A673 (cell line): ENCODE measurements around the gene PLXND1. TPM values are rescaled to one million over a fixed set of nuclear protein-coding genes. Genes with fewer than 3 reads are reported as not detected.

Experiments used
- BruUV-seq: library from RNA; stranded (reverse); fragments of 400-500 nt; replicated peaks from 2 replicates; lab custom pipeline; 2021; lab: Mats Ljungman, UMichigan
- CTCF ChIA-PET: fragments of 300-600 bp; sonication (Branson Sonifier 250); formaldehyde crosslinking; loops from one replicate; lab custom pipeline; 2022; ENCODE audit warnings: antibody characterized with exemption; lab: Charles Lee
- POLR2A ChIA-PET: fragments of 300-600 bp; sonication (Branson Sonifier 250); formaldehyde crosslinking; loops from one replicate; lab custom pipeline; 2022; ENCODE audit warnings: antibody characterized with exemption; ENCODE audit not compliant: low non-redundant PET; lab: Charles Lee
- DNase-seq: peaks from one replicate; pipeline ENCODE4 v3.0.0-alpha.2; 2015; ENCODE audit warnings: low spot score
- H3K27ac ChIP-seq: fragments of 200-600 bp; sonication (generic); 2 replicates; pipeline ENCODE4 v1.5.1; 2016; ENCODE audit warnings: mixed run types, low read depth, mild to moderate bottlenecking, mixed read lengths, antibody characterized with exemption, low read length; ENCODE audit not compliant: poor library complexity, severe bottlenecking
- H3K27me3 ChIP-seq: fragments of 200-600 bp; sonication (generic); replicated peaks from 2 replicates; pipeline ENCODE4 v1.6.1; 2017; ENCODE audit warnings: mixed run types, low read depth, mild to moderate bottlenecking, mixed read lengths, antibody characterized with exemption, low read length; ENCODE audit not compliant: insufficient read depth, poor library complexity
- H3K36me3 ChIP-seq: fragments of 200-600 bp; sonication (generic); 2 replicates; pipeline ENCODE4 v1.6.1; 2016; ENCODE audit warnings: mixed run types, mild to moderate bottlenecking, mixed read lengths, antibody characterized with exemption, low read length; ENCODE audit not compliant: insufficient read depth, poor library complexity, severe bottlenecking
- H3K4me1 ChIP-seq: fragments of 200-600 bp; sonication (generic); 2 replicates; pipeline ENCODE4 v1.6.1; 2017; ENCODE audit warnings: mixed run types, mild to moderate bottlenecking, mixed read lengths, antibody characterized with exemption, low read length; ENCODE audit not compliant: insufficient read depth, poor library complexity, severe bottlenecking
- H3K4me3 ChIP-seq: fragments of 200-600 bp; sonication (generic); 2 replicates; pipeline ENCODE4 v1.5.1; 2016; ENCODE audit warnings: low read depth, mixed run types, mild to moderate bottlenecking, mixed read lengths, low read length; ENCODE audit not compliant: poor library complexity, severe bottlenecking
- H3K9me3 ChIP-seq: fragments of 200-600 bp; sonication (generic); 2 replicates; pipeline ENCODE4 v1.6.1; 2016; ENCODE audit warnings: mixed run types, low read depth, mild to moderate bottlenecking, mixed read lengths, antibody characterized with exemption, low read length; ENCODE audit not compliant: poor library complexity, severe bottlenecking
- CTCF ChIP-seq: fragments of 300-800, 200-600 bp; sonication (generic); conservative IDR thresholded peaks from 2 replicates; pipeline ENCODE4 v1.5.1; 2017; ENCODE audit warnings: low read depth, mild to moderate bottlenecking, antibody characterized with exemption, low read length, moderate library complexity, mixed read lengths
- EZH2 ChIP-seq: fragments of 200-600 bp; sonication (generic); IDR thresholded peaks from 2 replicates; pipeline ENCODE4 v1.6.1; 2017; ENCODE audit warnings: borderline replicate concordance, low read depth, mild to moderate bottlenecking, mixed read lengths, antibody characterized with exemption, low read length; ENCODE audit not compliant: poor library complexity, severe bottlenecking
- intact Hi-C: fragments of 100-400 bp; cut with micrococcal nuclease; formaldehyde crosslinking; loops from one replicate; pipeline ENCODE4 v1.10.0; 2022; ENCODE audit not compliant: unreplicated experiment
- total RNA-seq: library from RNA; stranded (reverse); gene quantifications from 2 replicates; pipeline ENCODE4 v1.2.3, GENCODE V29; 2021

Gene PLXND1
- total RNA-seq, 1 experiment from 2014 or later, result 31.5 TPM

- Histone ChIP-seq H3K27me3 (no peaks in the 10 kb centered on the region), H3K4me3 (peak overlapping the region; percentile 52), H3K27ac (peak overlapping the region; percentile 75), H3K36me3 (no peaks in the 10 kb centered on the region), H3K4me1 (peaks cover 20% of the 10 kb centered on the region), H3K9me3 (no peaks in the 10 kb centered on the region)
- intact Hi-C loops, result loop anchor here (5.0 kb wide), 2 partner anchors 135 to 470 kb away; no protein-coding TSS in a partner anchor
- TF ChIP-seq EZH2 (no peak), CTCF (no peak)
- CTCF ChIA-PET, result interaction anchor here (0.6 kb wide), 1 partner anchor 61 kb away, joined by 3 read pairs; no protein-coding TSS in a partner anchor
- peak; percentile 83 for DNase-seq
- POLR2A ChIA-PET, result interaction anchor here (0.6 kb wide), 1 partner anchor 1891 kb away, joined by 3 read pairs; no protein-coding TSS in a partner anchor
- no TSS peak for BruUV-seq
Observed at GRCh38 chr3:129626744-129627349, 20.4 kb upstream of the PLXND1 start.

GRCh38 chr3:129625072-129625874 lies 18.8 kb upstream of the PLXND1 start:
- no peaks in the 10 kb centered on the region for H3K27me3 ChIP-seq
- peak; percentile 44 for DNase-seq
- no peak overlapping the region for H3K4me3 ChIP-seq
- H3K27ac ChIP-seq, result no peak overlapping the region
- intact Hi-C loops, result loop anchor here (5.0 kb wide), 2 partner anchors 133 to 472 kb away; no protein-coding TSS in a partner anchor
- no peaks in the 10 kb centered on the region for H3K9me3 ChIP-seq
- ChIA-PET POLR2A (interaction anchor here (0.6 kb wide), 1 partner anchor 135 kb away, joined by 13 read pairs; no protein-coding TSS in a partner anchor), CTCF (interaction anchor here (0.5 to 0.7 kb wide), 5 partner anchors 78 to 267 kb away, joined by 3 to 7 read pairs (median 5); no protein-coding TSS in a partner anchor)
- no peak for TF ChIP-seq EZH2
- peak; percentile 35; the same call in 1 of the 2 replicates for TF ChIP-seq CTCF
- H3K4me1 ChIP-seq, result peaks cover 20% of the 10 kb centered on the region
- no peaks in the 10 kb centered on the region for H3K36me3 ChIP-seq
- no TSS peak for BruUV-seq

GRCh38 chr3:129624347-129625071 lies 18.0 kb upstream of the PLXND1 start:
- no peak for TF ChIP-seq CTCF
- TF ChIP-seq EZH2, result no peak
- no TSS peak for BruUV-seq
- H3K27ac ChIP-seq, result no peak overlapping the region

More at GRCh38 chr3:129624347-129625071, 18.0 kb upstream of the PLXND1 start:
- Histone ChIP-seq H3K36me3 (no peaks in the 10 kb centered on the region), H3K4me1 (peaks cover 20% of the 10 kb centered on the region), H3K27me3 (no peaks in the 10 kb centered on the region), H3K9me3 (no peaks in the 10 kb centered on the region), H3K4me3 (no peak overlapping the region)
- ChIA-PET CTCF (interaction anchor here (0.7 kb wide), 1 partner anchor 216 kb away, joined by 3 read pairs; no protein-coding TSS in a partner anchor), POLR2A (no interaction called here)
- DNase-seq, result no peak
- intact Hi-C loops, result loop anchor here (5.0 kb wide), 2 partner anchors 132 to 473 kb away; no protein-coding TSS in a partner anchor
